Astrocyte (in vitro differentiated cells and primary cell): ENCODE data around the gene PROKR1. TPM values are rescaled to one million over a fixed set of nuclear protein-coding genes. Genes with fewer than 3 reads are reported as not detected.

Experiments
- DNase-seq: peaks from one replicate; pipeline ENCODE4 v3.0.0-alpha.2; 2010; ENCODE audit warnings: low read depth
- FAIRE-seq: peaks from 2 replicates; lab custom pipeline; 2011; peaks lifted over from hg19 to GRCh38; lab: Jason Lieb, UNC
- H2AFZ ChIP-seq: 2 replicates; pipeline ENCODE4 v1.6.0; 2012; ENCODE audit warnings: low read depth, low read length, inconsistent platforms
- H3K27ac ChIP-seq: 2 replicates; pipeline ENCODE4 v1.5.1; 2011; ENCODE audit warnings: low read depth, low read length, inconsistent platforms
- H3K27me3 ChIP-seq: 2 replicates; pipeline ENCODE4 v1.6.0; 2011; ENCODE audit warnings: low read length, inconsistent platforms; ENCODE audit not compliant: insufficient read depth
- H3K36me3 ChIP-seq: 2 replicates; pipeline ENCODE4 v1.5.1; 2011; ENCODE audit warnings: low read length, inconsistent platforms; ENCODE audit not compliant: insufficient read depth
- H3K4me1 ChIP-seq: 2 replicates; pipeline ENCODE4 v1.5.1; 2011; ENCODE audit warnings: low read length, inconsistent platforms; ENCODE audit not compliant: insufficient read depth
- H3K4me2 ChIP-seq: 2 replicates; pipeline ENCODE4 v1.6.0; 2012; ENCODE audit warnings: low read length, inconsistent platforms
- H3K4me3 ChIP-seq: 2 replicates; pipeline ENCODE4 v1.5.1; 2011; ENCODE audit warnings: low read depth, mild to moderate bottlenecking, low read length, inconsistent platforms; ENCODE audit not compliant: insufficient read depth
- H3K79me2 ChIP-seq: 2 replicates; pipeline ENCODE4 v1.6.0; 2012; ENCODE audit warnings: mild to moderate bottlenecking, low read length, inconsistent platforms; ENCODE audit not compliant: insufficient read depth
- H3K9ac ChIP-seq: 2 replicates; pipeline ENCODE4 v1.6.0; 2012; ENCODE audit warnings: mild to moderate bottlenecking, low read length, inconsistent platforms
- H3K9me3 ChIP-seq: 2 replicates; pipeline ENCODE4 v1.5.1; 2012; ENCODE audit warnings: low read depth, mild to moderate bottlenecking, low read length, inconsistent platforms; ENCODE audit not compliant: insufficient read depth
- H4K20me1 ChIP-seq: 2 replicates; pipeline ENCODE4 v1.6.0; 2012; ENCODE audit warnings: low read length, inconsistent platforms; ENCODE audit not compliant: insufficient read depth
- H3K27ac Mint-ChIP-seq: one replicate; pipeline ENCODE4 v1.8.0; 2021; ENCODE audit warnings: mild to moderate bottlenecking, mixed read lengths; ENCODE audit not compliant: unreplicated experiment
- H3K27me3 Mint-ChIP-seq: one replicate; pipeline ENCODE4 v1.8.0; 2021; ENCODE audit warnings: low read depth, mixed read lengths; ENCODE audit not compliant: unreplicated experiment
- H3K36me3 Mint-ChIP-seq: one replicate; pipeline ENCODE4 v1.8.0; 2021; ENCODE audit warnings: low read depth, mixed read lengths; ENCODE audit not compliant: unreplicated experiment
- H3K4me1 Mint-ChIP-seq: one replicate; pipeline ENCODE4 v1.8.0; 2021; ENCODE audit warnings: low read depth, mixed read lengths; ENCODE audit not compliant: unreplicated experiment
- H3K4me3 Mint-ChIP-seq: one replicate; pipeline ENCODE4 v1.8.0; 2021; ENCODE audit warnings: mild to moderate bottlenecking, moderate library complexity, mixed read lengths; ENCODE audit not compliant: unreplicated experiment
- H3K9me3 Mint-ChIP-seq: one replicate; pipeline ENCODE4 v1.8.0; 2021; ENCODE audit warnings: mild to moderate bottlenecking, mixed read lengths; ENCODE audit not compliant: unreplicated experiment
- EZH2 ChIP-seq: IDR thresholded peaks from 2 replicates; pipeline ENCODE4 v1.6.1; 2012; ENCODE audit warnings: mild to moderate bottlenecking, low read length, inconsistent platforms; ENCODE audit not compliant: insufficient read depth
- total RNA-seq: library from RNA; stranded (reverse); gene quantifications from 2 replicates; pipeline ENCODE4 v1.2.1, GENCODE V29; 2021
- TF ChIP-seq, protein P1 (sequence below): IDR thresholded peaks from 2 replicates; pipeline ENCODE4 v1.5.1; 2011; ENCODE audit warnings: low read depth, mild to moderate bottlenecking, inconsistent platforms, low read length, moderate library complexity; ENCODE audit not compliant: insufficient read depth

Gene PROKR1
- total RNA-seq, 1 donor from 2014 or later = 0.05 TPM

DNA sequence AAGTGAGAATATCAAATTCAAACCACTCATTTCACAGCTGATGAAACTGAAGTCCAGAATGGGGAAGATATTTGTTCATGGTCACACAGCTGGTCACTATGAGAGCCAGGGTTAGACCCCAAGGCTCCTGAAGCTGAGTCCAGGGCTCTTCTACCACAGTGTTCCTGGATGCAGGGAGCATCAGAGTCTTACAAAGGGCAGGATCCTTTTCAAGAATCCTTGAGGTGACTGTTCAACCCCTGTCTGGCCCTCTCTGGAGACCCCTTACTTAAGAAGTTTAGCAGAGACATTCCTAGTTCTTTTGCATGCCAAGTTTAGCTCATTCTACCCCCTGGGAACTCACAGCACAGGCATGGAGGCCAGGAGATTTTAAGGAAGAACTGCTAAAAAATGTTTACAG, 15.7 kb downstream of the PROKR1 start:
- Histone ChIP-seq H3K4me1 (peaks cover 3% of the 10 kb centered on the region), H4K20me1 (no peaks in the 10 kb centered on the region), H3K9ac (no peak overlapping the region), H2AFZ (no peak overlapping the region), H3K79me2 (no peaks in the 10 kb centered on the region), H3K27me3 (peaks cover 15% of the 10 kb centered on the region), H3K9me3 (peaks cover 3% of the 10 kb centered on the region), H3K27ac (no peak overlapping the region), H3K4me3 (no peak overlapping the region), H3K4me2 (no peak overlapping the region), H3K36me3 (no peaks in the 10 kb centered on the region)
- Mint-ChIP-seq H3K9me3 (peaks cover 1% of the 10 kb centered on the region), H3K36me3 (peaks cover 2% of the 10 kb centered on the region), H3K27ac (no peak overlapping the region), H3K27me3 (peaks cover 10% of the 10 kb centered on the region), H3K4me3 (no peak overlapping the region), H3K4me1 (no peaks in the 10 kb centered on the region)
- DNase-seq (no peak), FAIRE-seq (no peak)
- TF ChIP-seq, protein P1, sequence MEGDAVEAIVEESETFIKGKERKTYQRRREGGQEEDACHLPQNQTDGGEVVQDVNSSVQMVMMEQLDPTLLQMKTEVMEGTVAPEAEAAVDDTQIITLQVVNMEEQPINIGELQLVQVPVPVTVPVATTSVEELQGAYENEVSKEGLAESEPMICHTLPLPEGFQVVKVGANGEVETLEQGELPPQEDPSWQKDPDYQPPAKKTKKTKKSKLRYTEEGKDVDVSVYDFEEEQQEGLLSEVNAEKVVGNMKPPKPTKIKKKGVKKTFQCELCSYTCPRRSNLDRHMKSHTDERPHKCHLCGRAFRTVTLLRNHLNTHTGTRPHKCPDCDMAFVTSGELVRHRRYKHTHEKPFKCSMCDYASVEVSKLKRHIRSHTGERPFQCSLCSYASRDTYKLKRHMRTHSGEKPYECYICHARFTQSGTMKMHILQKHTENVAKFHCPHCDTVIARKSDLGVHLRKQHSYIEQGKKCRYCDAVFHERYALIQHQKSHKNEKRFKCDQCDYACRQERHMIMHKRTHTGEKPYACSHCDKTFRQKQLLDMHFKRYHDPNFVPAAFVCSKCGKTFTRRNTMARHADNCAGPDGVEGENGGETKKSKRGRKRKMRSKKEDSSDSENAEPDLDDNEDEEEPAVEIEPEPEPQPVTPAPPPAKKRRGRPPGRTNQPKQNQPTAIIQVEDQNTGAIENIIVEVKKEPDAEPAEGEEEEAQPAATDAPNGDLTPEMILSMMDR = no peak
- no peak for TF ChIP-seq EZH2

DNA sequence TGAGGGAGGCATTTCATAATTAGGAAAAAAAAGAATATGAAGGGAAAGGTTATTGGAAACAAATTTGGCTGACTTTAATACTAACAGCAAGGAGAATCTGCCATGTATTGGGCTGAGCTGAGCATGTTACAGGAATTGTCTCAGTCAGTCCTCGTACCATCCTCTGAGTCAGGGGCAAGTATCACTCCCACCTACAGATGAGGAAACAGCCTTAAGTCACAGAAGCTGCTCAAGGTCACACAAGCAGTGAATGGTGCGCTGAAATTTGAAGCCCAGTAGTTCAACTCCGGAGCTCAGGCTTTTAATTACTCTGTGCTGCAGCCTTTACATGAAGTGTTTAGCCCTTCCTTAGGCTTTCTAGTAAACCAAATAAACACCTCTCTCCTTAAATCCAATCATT, 17.3 kb downstream of the PROKR1 start:
- FAIRE-seq (no peak), DNase-seq (no peak)
- no peak overlapping the region for H3K27ac Mint-ChIP-seq
- Histone ChIP-seq H4K20me1 (no peaks in the 10 kb centered on the region), H3K36me3 (no peaks in the 10 kb centered on the region), H3K9me3 (peaks cover 3% of the 10 kb centered on the region), H3K4me3 (no peak overlapping the region), H3K27ac (no peak overlapping the region), H3K4me2 (no peak overlapping the region), H3K4me1 (no peaks in the 10 kb centered on the region), H3K9ac (no peak overlapping the region), H3K79me2 (no peaks in the 10 kb centered on the region), H2AFZ (no peak overlapping the region), H3K27me3 (peaks cover 15% of the 10 kb centered on the region)
- H3K4me1 Mint-ChIP-seq = no peaks in the 10 kb centered on the region
- H3K36me3 Mint-ChIP-seq = peaks cover 2% of the 10 kb centered on the region
- no peak overlapping the region for H3K4me3 Mint-ChIP-seq
- TF ChIP-seq, protein P1 = no peak
- TF ChIP-seq EZH2 = no peak
- H3K9me3 Mint-ChIP-seq = no peaks in the 10 kb centered on the region
- peaks cover 10% of the 10 kb centered on the region for H3K27me3 Mint-ChIP-seq

DNA sequence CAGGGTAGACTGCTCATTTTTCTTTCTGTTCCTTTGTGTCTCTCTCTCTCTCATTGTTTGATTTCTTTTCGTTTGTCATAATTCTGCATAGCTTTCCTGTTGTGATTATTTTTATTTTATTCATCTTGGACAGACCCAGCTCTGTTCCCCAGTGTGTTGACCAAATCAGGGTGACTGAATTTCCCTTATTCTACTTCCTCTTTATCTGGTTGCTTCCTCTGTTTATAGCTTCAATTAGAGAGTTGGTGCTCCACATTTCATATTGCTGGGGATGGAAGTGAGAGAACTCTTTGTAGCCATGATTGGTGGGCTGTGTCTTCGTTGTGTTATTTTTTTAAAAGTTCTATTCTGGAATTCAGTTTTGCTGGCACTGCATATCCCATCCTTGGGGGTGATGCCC, 19.1 kb downstream of the PROKR1 start:
- Mint-ChIP-seq H3K4me1 (no peaks in the 10 kb centered on the region), H3K27ac (no peak overlapping the region), H3K9me3 (no peaks in the 10 kb centered on the region), H3K27me3 (peaks cover 10% of the 10 kb centered on the region), H3K36me3 (peaks cover 2% of the 10 kb centered on the region), H3K4me3 (no peak overlapping the region)
- Histone ChIP-seq H3K27me3 (peaks cover 5% of the 10 kb centered on the region), H3K4me3 (no peak overlapping the region), H2AFZ (no peak overlapping the region), H3K4me1 (no peaks in the 10 kb centered on the region), H3K27ac (no peak overlapping the region), H3K36me3 (no peaks in the 10 kb centered on the region), H3K79me2 (no peaks in the 10 kb centered on the region), H3K9ac (no peak overlapping the region), H3K4me2 (no peak overlapping the region), H4K20me1 (no peaks in the 10 kb centered on the region), H3K9me3 (no peaks in the 10 kb centered on the region)
- TF ChIP-seq EZH2 = no peak
- TF ChIP-seq, protein P1 = no peak
- FAIRE-seq (no peak), DNase-seq (no peak)
